HepG2 (cell line): ENCODE measurements around the gene ELF2. TPM values are rescaled to one million over a fixed set of nuclear protein-coding genes. Genes with fewer than 3 reads are reported as not detected.

Source experiments
- BRD4 ChIP-seq: sonication (generic); formaldehyde crosslinking; IDR thresholded peaks from 2 replicates; pipeline ENCODE4 v1.4.0; 2020; ENCODE audit warnings: missing genetic modification reagents
- CREB1 ChIP-seq, 2 experiments: fragments of 450-650 bp in 1 of 2; IDR thresholded peaks; 2 replicates each; pipeline ENCODE4 v1.6.1; 2016 to 2017; ENCODE audit warnings: control low read depth in 1 of 2, mild to moderate bottlenecking in 1 of 2, missing compliant biosample characterization in 1 of 2, missing genetic modification characterization in 1 of 2
- FOXA3 ChIP-seq: IDR thresholded peaks from 2 replicates; pipeline ENCODE4 v1.6.1; 2016; ENCODE audit warnings: missing genetic modification reagents, missing compliant biosample characterization
- FOXJ3 ChIP-seq: sonication (generic); formaldehyde crosslinking; IDR thresholded peaks from 2 replicates; pipeline ENCODE4 v1.4.0; 2020; ENCODE audit warnings: missing genetic modification reagents, mild to moderate bottlenecking, borderline replicate concordance
- KLF12 ChIP-seq: sonication (generic); formaldehyde crosslinking; IDR thresholded peaks from 2 replicates; pipeline ENCODE4 v1.4.0; 2020; ENCODE audit warnings: missing genetic modification reagents, borderline replicate concordance
- NFYC ChIP-seq: IDR thresholded peaks from 2 replicates; pipeline ENCODE4 v1.6.1; 2016; ENCODE audit warnings: missing genetic modification reagents, missing compliant biosample characterization
- NONO ChIP-seq, 2 experiments: fragments of 450-650 bp in 1 of 2; sonication (generic) in 1 of 2; formaldehyde crosslinking in 1 of 2; IDR thresholded peaks in 1 of 2; conservative IDR thresholded peaks in 1 of 2; 2 replicates each; pipeline versions ENCODE4 v1.6.1 to v1.8.0; 2017 to 2022; ENCODE audit warnings: mild to moderate bottlenecking in 1 of 2, missing genetic modification reagents in 1 of 2, moderate library complexity in 1 of 2
- REPIN1 ChIP-seq: sonication (generic); formaldehyde crosslinking; IDR thresholded peaks from 2 replicates; pipeline ENCODE4 v1.8.0; 2022; ENCODE audit warnings: missing genetic modification reagents, low read depth, mild to moderate bottlenecking, borderline replicate concordance
- TBX2 ChIP-seq: sonication (generic); formaldehyde crosslinking; IDR thresholded peaks from 2 replicates; pipeline ENCODE4 v1.5.0; 2020; ENCODE audit warnings: missing genetic modification reagents, mild to moderate bottlenecking, borderline replicate concordance
- TRAFD1 ChIP-seq: sonication (generic); formaldehyde crosslinking; IDR thresholded peaks from 2 replicates; pipeline ENCODE4 v1.5.1; 2020; ENCODE audit warnings: missing genetic modification reagents, mild to moderate bottlenecking, borderline replicate concordance
- ZIK1 ChIP-seq: sonication (generic); formaldehyde crosslinking; IDR thresholded peaks from 2 replicates; pipeline ENCODE4 v1.5.0; 2020; ENCODE audit warnings: mild to moderate bottlenecking, low read depth, missing genetic modification reagents, borderline replicate concordance
- ZNF468 ChIP-seq: sonication (generic); formaldehyde crosslinking; IDR thresholded peaks from 2 replicates; pipeline ENCODE4 v1.8.0; 2022; ENCODE audit warnings: mild to moderate bottlenecking, moderate library complexity, missing genetic modification reagents
- ZNF577 ChIP-seq: sonication (generic); formaldehyde crosslinking; IDR thresholded peaks from 2 replicates; pipeline ENCODE4 v1.4.0; 2020; ENCODE audit warnings: mild to moderate bottlenecking, low read depth, missing genetic modification reagents, borderline replicate concordance
- ZSCAN20 ChIP-seq: sonication (generic); formaldehyde crosslinking; IDR thresholded peaks from 2 replicates; pipeline ENCODE4 v1.4.0; 2020; ENCODE audit warnings: missing genetic modification reagents, mild to moderate bottlenecking, borderline replicate concordance
- polyA plus RNA-seq, 8 experiments: library from polyadenylated mRNA; depleted of rRNA in 3 of 8; stranded (reverse) in 7 of 8; unstranded in 1 of 8; fragments of >200 nt; fragmentation: Illumina TruSeq in 4 of 8; extraction: Trizol in 4 of 8; gene quantifications; 2 replicates each; pipeline versions ENCODE4 v1.2.1 to v1.2.3, GENCODE V29; 2011 to 2016; ENCODE audit warnings: low read depth in 4 of 8, missing spikeins in 1 of 8, mixed read lengths in 1 of 8; ENCODE audit not compliant: insufficient read depth in 1 of 8
- total RNA-seq, 5 experiments: library from RNA; depleted of rRNA; stranded (reverse); fragments of >200 nt; fragmentation: Illumina TruSeq; extraction: Trizol; gene quantifications; 2 replicates each; pipeline ENCODE4 v1.2.3, GENCODE V29; 2016; ENCODE audit warnings: low read depth in 1 of 5
- TF ChIP-seq, protein P1 (sequence below): fragments of 450-650 bp; IDR thresholded peaks from 2 replicates; pipeline ENCODE4 v1.6.1; 2017; ENCODE audit warnings: mild to moderate bottlenecking

ELF2 gene
- total and polyA plus RNA-seq, 2 of the 13 experiments (the other 11 are each of a cell fraction or from before 2014, with no cell fraction given) = 28.6 to 35.4 TPM

GRCh38 chr4:139176302-139177048, 543 bp downstream of the ELF2 start (continued):
- TF ChIP-seq ZNF577 (CRISPR knock-in tag) (no peak), BRD4 (CRISPR knock-in tag) (no peak), NONO (IDR thresholded peaks at IDR 0.05) (no peak), NONO (CRISPR knock-in tag; conservative IDR thresholded peaks at IDR 0.05) (no peak; the same call in 1 of the 2 replicates), FOXJ3 (CRISPR knock-in tag) (no peak), TRAFD1 (CRISPR knock-in tag) (no peak), ZSCAN20 (CRISPR knock-in tag) (no peak), KLF12 (CRISPR knock-in tag) (no peak), FOXA3 (CRISPR knock-in tag) (peak; percentile 81), TBX2 (CRISPR knock-in tag) (peak; percentile 55), NFYC (CRISPR knock-in tag) (no peak), CREB1 (IDR thresholded peaks at IDR 0.05) (no peak), CREB1 (CRISPR knock-in tag; IDR thresholded peaks at IDR 0.05) (no peak), ZNF468 (CRISPR knock-in tag) (no peak), REPIN1 (CRISPR knock-in tag) (no peak), ZIK1 (no peak)
- TF ChIP-seq, protein P1, sequence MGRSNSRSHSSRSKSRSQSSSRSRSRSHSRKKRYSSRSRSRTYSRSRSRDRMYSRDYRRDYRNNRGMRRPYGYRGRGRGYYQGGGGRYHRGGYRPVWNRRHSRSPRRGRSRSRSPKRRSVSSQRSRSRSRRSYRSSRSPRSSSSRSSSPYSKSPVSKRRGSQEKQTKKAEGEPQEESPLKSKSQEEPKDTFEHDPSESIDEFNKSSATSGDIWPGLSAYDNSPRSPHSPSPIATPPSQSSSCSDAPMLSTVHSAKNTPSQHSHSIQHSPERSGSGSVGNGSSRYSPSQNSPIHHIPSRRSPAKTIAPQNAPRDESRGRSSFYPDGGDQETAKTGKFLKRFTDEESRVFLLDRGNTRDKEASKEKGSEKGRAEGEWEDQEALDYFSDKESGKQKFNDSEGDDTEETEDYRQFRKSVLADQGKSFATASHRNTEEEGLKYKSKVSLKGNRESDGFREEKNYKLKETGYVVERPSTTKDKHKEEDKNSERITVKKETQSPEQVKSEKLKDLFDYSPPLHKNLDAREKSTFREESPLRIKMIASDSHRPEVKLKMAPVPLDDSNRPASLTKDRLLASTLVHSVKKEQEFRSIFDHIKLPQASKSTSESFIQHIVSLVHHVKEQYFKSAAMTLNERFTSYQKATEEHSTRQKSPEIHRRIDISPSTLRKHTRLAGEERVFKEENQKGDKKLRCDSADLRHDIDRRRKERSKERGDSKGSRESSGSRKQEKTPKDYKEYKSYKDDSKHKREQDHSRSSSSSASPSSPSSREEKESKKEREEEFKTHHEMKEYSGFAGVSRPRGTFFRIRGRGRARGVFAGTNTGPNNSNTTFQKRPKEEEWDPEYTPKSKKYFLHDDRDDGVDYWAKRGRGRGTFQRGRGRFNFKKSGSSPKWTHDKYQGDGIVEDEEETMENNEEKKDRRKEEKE = no peak
